ENCODE data around the gene ATRNL1.

ATRNL1 gene

DNA sequence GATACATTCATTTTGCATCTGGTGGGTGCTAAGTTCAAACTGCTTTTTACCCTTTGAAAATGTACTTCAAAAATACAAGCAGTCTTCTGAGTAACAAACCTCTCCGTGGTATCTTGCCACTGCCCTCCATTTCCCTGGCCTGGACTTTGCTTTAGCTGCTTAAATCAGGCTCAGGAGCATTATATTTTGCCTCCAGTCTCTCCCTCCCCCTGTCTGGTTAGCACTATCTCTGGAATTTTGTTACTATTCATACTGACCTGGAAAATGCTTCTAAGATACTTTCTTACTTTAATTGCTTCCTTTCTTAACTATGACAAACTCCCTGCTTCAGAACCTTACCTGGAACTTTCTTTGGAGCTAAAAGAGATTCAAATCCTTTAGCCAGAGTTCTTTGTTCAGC, 810.0 kb downstream of the ATRNL1 start:
- no peak for DNase-seq (ENCODE audit: insufficient read length, low spot score)
- TF ChIP-seq POLR2A (IDR thresholded peaks at IDR 0.05; ENCODE audit: low read depth, low read length) = no peak
- FAIRE-seq = no peak

GRCh38 chr10:115903845-115904244, 810.7 kb downstream of the ATRNL1 start:
- TF ChIP-seq POLR2A (IDR thresholded peaks at IDR 0.05; ENCODE audit: low read depth, low read length) = no peak
- no peak for DNase-seq (ENCODE audit: insufficient read length, low spot score)
- FAIRE-seq = no peak

DNA sequence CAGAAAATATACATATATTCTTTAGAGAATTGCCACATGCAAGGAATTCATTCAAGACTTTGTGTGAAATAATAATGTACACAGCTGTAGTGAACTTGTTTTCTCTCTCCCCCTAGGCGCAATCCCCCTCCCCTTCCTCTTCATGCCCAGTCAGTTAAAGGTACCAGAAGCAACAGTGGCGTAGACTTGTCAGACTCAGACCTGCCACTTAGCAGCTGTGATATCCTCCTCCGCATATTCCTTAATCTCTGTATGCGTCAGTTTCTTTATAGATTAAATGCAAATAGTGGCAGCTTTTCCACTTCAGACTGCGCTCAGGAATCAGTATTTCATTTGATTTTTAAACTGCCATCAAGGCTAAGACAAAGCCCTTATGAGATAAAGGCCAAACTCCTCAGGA, 815.9 kb downstream of the ATRNL1 start:
- no peak for TF ChIP-seq POLR2A (IDR thresholded peaks at IDR 0.05; ENCODE audit: low read depth, low read length)
- no peak for FAIRE-seq
- DNase-seq (ENCODE audit: insufficient read length, low spot score) = no peak

DNA sequence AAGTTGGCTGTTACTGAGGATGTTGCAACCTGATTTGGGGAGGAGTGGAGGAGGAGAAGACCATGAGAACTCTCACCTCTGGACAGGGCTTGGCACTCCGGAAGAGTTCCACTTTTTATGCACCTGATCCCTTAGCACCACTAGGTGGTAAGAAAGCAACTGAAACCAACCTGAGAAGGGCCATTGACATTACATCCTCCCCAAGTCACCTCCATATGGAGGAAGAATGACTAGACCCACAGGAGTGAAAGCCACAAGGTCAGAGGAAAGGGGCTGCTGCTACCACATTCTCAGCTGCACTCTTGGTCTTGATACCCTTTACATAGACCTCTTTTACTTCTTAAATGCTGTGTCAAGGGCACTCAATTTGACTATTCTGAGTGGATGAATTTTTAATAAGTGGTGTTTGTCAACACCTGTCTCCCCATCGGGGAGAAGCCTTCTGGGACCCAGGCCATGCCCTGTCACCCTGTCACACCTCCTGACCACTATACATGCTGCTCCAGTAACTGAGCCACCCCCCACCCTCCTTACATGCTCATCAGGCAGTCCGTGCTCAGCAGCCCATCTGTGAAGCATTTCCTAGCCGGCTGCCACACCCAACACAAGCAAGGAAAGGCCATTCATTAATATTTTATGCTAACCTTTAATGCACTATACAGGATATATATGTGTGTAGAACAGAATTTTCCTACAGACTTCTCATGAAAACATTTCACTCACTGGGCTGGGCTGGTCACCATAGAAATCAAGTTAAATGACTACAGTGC, 817.0 kb downstream of the ATRNL1 start:
- no peak for DNase-seq (ENCODE audit: insufficient read length, low spot score)
- no peak for TF ChIP-seq POLR2A (IDR thresholded peaks at IDR 0.05; ENCODE audit: low read depth, low read length)
- no peak for FAIRE-seq

- no peak for TF ChIP-seq POLR2A (IDR thresholded peaks at IDR 0.05; ENCODE audit: low read depth, low read length)
- no peak for FAIRE-seq
- DNase-seq (ENCODE audit: insufficient read length, low spot score) = no peak
These were observed 821.3 kb downstream of the ATRNL1 start for GRCh38 chr10:115914475-115914874.

- FAIRE-seq = no peak
These were observed 822.3 kb downstream of the ATRNL1 start for GRCh38 chr10:115915429-115915828.

DNA sequence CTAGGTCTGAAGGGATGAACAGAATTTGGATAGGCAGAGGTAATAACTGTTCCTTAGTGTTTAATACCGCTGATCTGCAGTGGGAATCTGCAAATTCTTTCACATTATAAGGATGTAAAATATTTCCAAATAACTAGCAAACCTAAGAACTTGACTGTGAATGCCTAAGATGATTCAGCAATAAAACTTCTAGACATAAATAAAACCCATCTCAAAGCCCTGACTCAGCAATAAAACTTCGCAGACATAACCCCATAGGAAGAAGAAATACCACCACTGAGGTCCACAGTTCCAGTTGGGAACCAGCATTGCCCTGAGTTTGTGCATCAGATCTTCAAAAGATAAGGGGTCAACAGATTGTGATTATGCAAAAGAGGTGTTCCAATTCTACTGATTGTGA, 825.6 kb downstream of the ATRNL1 start:
- no peak for TF ChIP-seq POLR2A (IDR thresholded peaks at IDR 0.05; ENCODE audit: low read depth, low read length)
- FAIRE-seq (no peak), DNase-seq (ENCODE audit: insufficient read length, low spot score) (no peak)

More at GRCh38 chr10:115915429-115915828, 822.3 kb downstream of the ATRNL1 start:
- DNase-seq (ENCODE audit: insufficient read length, low spot score) = no peak
- TF ChIP-seq POLR2A (IDR thresholded peaks at IDR 0.05; ENCODE audit: low read depth, low read length) = no peak

DNA sequence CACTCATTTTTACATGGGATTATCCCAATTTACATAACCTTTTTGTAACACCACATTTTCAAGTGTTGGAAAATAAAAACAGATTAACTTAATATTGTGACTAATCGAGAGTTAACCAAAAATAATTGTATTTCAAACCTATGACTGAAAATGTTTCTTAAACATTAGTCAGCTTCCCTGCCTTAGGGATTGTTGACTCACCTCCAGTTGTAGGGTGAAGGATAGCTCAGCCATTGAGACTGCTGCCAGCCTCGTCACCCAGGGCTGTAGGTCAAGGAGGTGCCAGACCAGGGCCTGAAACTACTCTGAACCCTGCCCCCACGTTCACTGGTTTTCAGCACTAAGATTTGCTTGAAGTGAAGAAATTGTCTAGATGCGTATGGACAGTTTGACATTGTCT, 828.6 kb downstream of the ATRNL1 start:
- peak; percentile 22 for DNase-seq (ENCODE audit: insufficient read length, low spot score)
- peak; percentile 88 for FAIRE-seq
- TF ChIP-seq POLR2A (IDR thresholded peaks at IDR 0.05; ENCODE audit: low read depth, low read length) = no peak

DNA sequence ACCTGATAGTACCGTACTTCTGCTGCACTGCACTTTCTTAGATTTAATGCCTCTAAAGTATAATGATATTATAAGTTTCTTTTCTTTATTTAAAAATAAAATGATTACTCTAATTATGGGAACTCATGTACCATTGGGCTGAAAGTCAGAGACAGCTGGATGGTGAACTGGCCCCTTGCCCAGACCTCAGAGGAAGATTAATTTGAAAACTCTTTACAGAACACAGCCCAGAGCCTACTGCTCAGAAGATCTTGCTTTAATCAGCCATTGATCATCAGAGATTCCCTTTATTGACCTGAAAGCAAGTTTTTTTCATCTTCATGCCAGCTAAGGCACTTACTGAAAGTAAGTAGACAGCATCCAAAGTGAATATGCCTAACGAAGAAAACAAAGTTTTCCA, 838.1 kb downstream of the ATRNL1 start:
- FAIRE-seq = no peak
- no peak for DNase-seq (ENCODE audit: insufficient read length, low spot score)
- TF ChIP-seq POLR2A (IDR thresholded peaks at IDR 0.05; ENCODE audit: low read depth, low read length) = no peak

DNA sequence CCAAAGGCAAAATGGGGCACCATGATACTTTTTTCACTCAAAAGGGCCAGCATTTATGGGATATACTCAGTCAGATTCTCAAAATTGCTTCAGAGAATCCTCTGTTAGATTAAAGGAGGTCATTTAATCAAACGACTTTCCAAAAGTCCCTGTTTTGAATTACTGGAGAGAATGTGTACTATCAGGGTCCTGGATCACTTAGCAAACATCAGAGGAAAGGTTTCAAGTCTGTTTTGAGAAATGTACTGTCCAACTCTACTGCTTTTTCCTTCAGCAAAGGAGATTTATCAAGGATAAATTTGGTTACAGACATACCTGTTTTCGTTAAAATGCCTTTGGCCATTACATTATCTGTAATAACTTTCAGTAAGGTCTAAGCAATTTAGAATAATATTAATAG, 838.9 kb downstream of the ATRNL1 start:
- DNase-seq (ENCODE audit: insufficient read length, low spot score) (no peak), FAIRE-seq (no peak)
- no peak for TF ChIP-seq POLR2A (IDR thresholded peaks at IDR 0.05; ENCODE audit: low read depth, low read length)

DNA sequence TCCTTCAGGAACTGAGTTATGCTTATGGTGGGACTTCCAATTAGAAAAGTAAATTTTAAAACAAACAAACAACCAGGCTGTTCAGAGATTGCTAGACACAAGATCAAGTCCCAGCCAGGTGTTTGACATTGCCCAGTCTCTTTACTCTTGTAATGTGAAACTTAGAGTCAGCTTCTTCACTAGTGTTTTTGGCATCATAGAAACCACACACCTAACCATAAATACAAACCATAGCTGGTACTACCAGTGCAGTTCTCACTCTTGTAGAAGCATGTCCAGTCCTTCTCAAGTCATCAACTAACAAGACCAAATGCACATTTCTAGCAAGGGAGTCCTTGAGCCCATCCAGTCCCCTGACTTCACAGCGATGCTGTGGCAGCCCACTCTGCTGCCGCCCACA, 839.9 kb downstream of the ATRNL1 start:
- DNase-seq (ENCODE audit: insufficient read length, low spot score) (no peak), FAIRE-seq (no peak)
- TF ChIP-seq POLR2A (IDR thresholded peaks at IDR 0.05; ENCODE audit: low read depth, low read length) = no peak

- DNase-seq (ENCODE audit: insufficient read length, low spot score) = no peak
- no peak for TF ChIP-seq POLR2A (IDR thresholded peaks at IDR 0.05; ENCODE audit: low read depth, low read length)
- FAIRE-seq = no peak
These were observed 842.6 kb downstream of the ATRNL1 start for GRCh38 chr10:115935731-115936130.

DNA sequence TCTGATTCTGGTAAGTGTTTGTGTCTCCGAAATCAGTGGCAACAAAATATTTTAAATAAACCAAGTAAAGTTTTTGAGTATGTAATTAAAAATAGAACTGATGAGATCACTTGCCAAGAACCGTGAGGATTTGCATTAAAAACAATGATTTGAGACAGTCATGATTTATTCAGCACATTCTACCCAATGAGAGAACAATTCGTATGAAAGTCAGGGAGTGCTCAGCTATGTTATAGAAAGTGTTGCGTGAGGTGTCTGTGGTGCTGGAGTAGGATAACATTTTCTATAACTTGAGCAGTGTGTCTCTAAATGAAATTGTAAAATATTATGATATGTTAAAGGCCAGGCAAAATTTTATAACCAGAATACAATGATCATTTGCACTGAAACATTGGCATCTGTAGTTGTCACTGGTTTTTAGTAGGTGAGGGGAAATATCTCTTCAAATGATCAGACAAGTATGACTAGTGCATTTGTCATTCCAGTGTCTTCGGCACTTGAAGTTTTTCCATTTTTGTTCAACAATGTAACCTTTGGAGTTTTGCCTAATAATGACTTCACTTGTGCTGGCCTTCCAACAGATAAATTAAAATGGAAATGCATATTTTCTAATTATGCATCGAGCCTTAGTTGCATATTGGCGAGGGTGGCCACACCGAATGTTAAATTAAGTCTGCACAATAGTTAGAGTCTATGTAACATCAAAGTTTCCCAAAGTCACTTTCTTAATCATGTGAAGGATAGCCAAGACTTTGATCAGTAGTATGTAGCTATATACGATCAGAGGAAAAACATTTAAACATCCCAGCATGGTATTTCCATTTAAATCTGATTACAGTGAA, 844.0 kb downstream of the ATRNL1 start:
- peak; percentile 80 for FAIRE-seq
- DNase-seq (ENCODE audit: insufficient read length, low spot score) = no peak
- no peak for TF ChIP-seq POLR2A (IDR thresholded peaks at IDR 0.05; ENCODE audit: low read depth, low read length)

GRCh38 chr10:115937768-115938056, 844.5 kb downstream of the ATRNL1 start:
- TF ChIP-seq POLR2A (IDR thresholded peaks at IDR 0.05; ENCODE audit: low read depth, low read length) = no peak
- FAIRE-seq = no peak
- DNase-seq (ENCODE audit: insufficient read length, low spot score) = no peak

All from H54 (cell line).